ENCODE results near the gene XXYLT1. TPM values are rescaled to one million over a fixed set of nuclear protein-coding genes. Genes with fewer than 3 reads are reported as not detected.

Gene XXYLT1
- total and polyA plus RNA-seq, 2 of the 8 experiments (the other 6 are each of a cell fraction or from before 2014, with no cell fraction given): 18.9 to 23.8 TPM

GRCh38 chr3:195046441-195046840, 224.5 kb downstream of the XXYLT1 start (continued):
- TF ChIP-seq CTCF (IDR thresholded peaks at IDR 0.05; ENCODE audit: control extremely low read depth in 1 of 3, insufficient read depth in 1 of 3, low read depth in 1 of 3, low read length in 3 of 3) (no peak), MAFK (IDR thresholded peaks at IDR 0.05; ENCODE audit: low read depth, low read length) (no peak), CHD7 (IDR thresholded peaks at IDR 0.05; ENCODE audit: insufficient replicate concordance, low read length) (no peak), SRF (IDR thresholded peaks at IDR 0.05; ENCODE audit: low read depth, low read length) (no peak), CTBP2 (IDR thresholded peaks at IDR 0.05; ENCODE audit: borderline replicate concordance, insufficient read depth, insufficient read length, low read length) (no peak), SUZ12 (IDR thresholded peaks at IDR 0.05; ENCODE audit: low read length) (no peak), E2F6 (IDR thresholded peaks at IDR 0.05) (no peak), SIRT6 (IDR thresholded peaks at IDR 0.05; ENCODE audit: low read length) (no peak), YY1 (IDR thresholded peaks at IDR 0.05; ENCODE audit: low read depth, low read length) (no peak)
